GM12878 (cell line): Measurements from ENCODE around the gene GAS2L1. TPM values are rescaled to one million over a fixed set of nuclear protein-coding genes. Genes with fewer than 3 reads are reported as not detected.

Experiments used
- ATF7 ChIP-seq: fragments of 450-650 bp; IDR thresholded peaks from 2 replicates; pipeline ENCODE4 v1.6.1; 2016; ENCODE audit warnings: low read depth, mild to moderate bottlenecking
- BACH1 ChIP-seq: fragments of 450-650 bp; IDR thresholded peaks from 2 replicates; pipeline ENCODE4 v1.6.1; 2017; ENCODE audit warnings: mild to moderate bottlenecking, borderline replicate concordance
- BCL11A ChIP-seq: IDR thresholded peaks from 2 replicates; pipeline ENCODE4 v1.6.1; 2011; ENCODE audit warnings: low read depth, low read length
- BRCA1 ChIP-seq: IDR thresholded peaks from 2 replicates; pipeline ENCODE4 v1.6.1; 2011; ENCODE audit warnings: low read depth, low read length, improper control_type of control experiment
- CBFB ChIP-seq: IDR thresholded peaks from 2 replicates; pipeline ENCODE4 v1.6.1; 2016; ENCODE audit warnings: antibody characterized with exemption, low read depth
- DPF2 ChIP-seq: fragments of 450-650 bp; IDR thresholded peaks from 2 replicates; pipeline ENCODE4 v1.6.1; 2017; ENCODE audit warnings: mild to moderate bottlenecking
- EP300 ChIP-seq, 2 experiments: fragments of 150-350 bp in 1 of 2; IDR thresholded peaks; 2 replicates each; pipeline ENCODE4 v1.6.1; 2011 to 2012; ENCODE audit warnings: low read depth in 2 of 2, low read length in 2 of 2, borderline replicate concordance in 1 of 2, improper control_type of control experiment in 1 of 2, inconsistent platforms in 1 of 2; ENCODE audit not compliant: control insufficient read depth in 1 of 2
- GATAD2B ChIP-seq: fragments of 450-650 bp; conservative IDR thresholded peaks from 2 replicates; pipeline ENCODE4 v1.6.1; 2017; ENCODE audit warnings: low read depth, mild to moderate bottlenecking, moderate library complexity
- JUNB ChIP-seq: IDR thresholded peaks from 2 replicates; pipeline ENCODE4 v1.6.1; 2016; ENCODE audit warnings: antibody characterized with exemption, mild to moderate bottlenecking
- MAX ChIP-seq: IDR thresholded peaks from 2 replicates; pipeline ENCODE4 v1.6.1; 2012; ENCODE audit warnings: low read depth, low read length, improper control_type of control experiment
- MEF2B ChIP-seq: fragments of 450-650 bp; IDR thresholded peaks from 2 replicates; pipeline ENCODE4 v1.6.1; 2018; ENCODE audit warnings: mild to moderate bottlenecking, moderate library complexity; ENCODE audit not compliant: partially characterized antibody, poor library complexity, severe bottlenecking
- MYB ChIP-seq: fragments of 150-350 bp; IDR thresholded peaks from 2 replicates; pipeline ENCODE4 v1.6.1; 2014; ENCODE audit warnings: mild to moderate bottlenecking, low read depth, low read length, borderline replicate concordance
- NBN ChIP-seq: fragments of 450-650 bp; IDR thresholded peaks from 2 replicates; pipeline ENCODE4 v1.6.1; 2016
- PBX3 ChIP-seq: IDR thresholded peaks from 2 replicates; pipeline ENCODE4 v1.6.1; 2011; ENCODE audit warnings: mild to moderate bottlenecking, low read depth, low read length, moderate library complexity; ENCODE audit not compliant: insufficient replicate concordance
- RUNX3 ChIP-seq: IDR thresholded peaks from 2 replicates; pipeline ENCODE4 v1.6.1; 2012; ENCODE audit warnings: low read length, inconsistent platforms
- SKIL ChIP-seq: fragments of 450-650 bp; IDR thresholded peaks from 2 replicates; pipeline ENCODE4 v1.6.1; 2017; ENCODE audit warnings: mild to moderate bottlenecking, low read depth, inconsistent platforms; ENCODE audit not compliant: poor library complexity, severe bottlenecking
- SMARCA5 ChIP-seq: fragments of 450-650 bp; IDR thresholded peaks from 2 replicates; pipeline ENCODE4 v1.6.1; 2017; ENCODE audit warnings: mild to moderate bottlenecking
- TARDBP ChIP-seq: IDR thresholded peaks from 2 replicates; pipeline ENCODE4 v1.6.1; 2016; ENCODE audit warnings: borderline replicate concordance
- YBX1 ChIP-seq: fragments of 450-650 bp; IDR thresholded peaks from 2 replicates; pipeline ENCODE4 v1.6.1; 2016; ENCODE audit warnings: antibody characterized with exemption
- YY1 ChIP-seq: IDR thresholded peaks from 2 replicates; pipeline ENCODE4 v1.6.1; 2011; ENCODE audit warnings: low read depth, mild to moderate bottlenecking, low read length
- ZNF687 ChIP-seq: fragments of 450-650 bp; IDR thresholded peaks from 2 replicates; pipeline ENCODE4 v1.6.1; 2017; ENCODE audit warnings: mild to moderate bottlenecking, moderate library complexity
- ZSCAN29 ChIP-seq: fragments of 450-650 bp; IDR thresholded peaks from 2 replicates; pipeline ENCODE4 v1.6.1; 2017; ENCODE audit warnings: mild to moderate bottlenecking, moderate library complexity
- polyA plus RNA-seq, 11 experiments: library from polyadenylated mRNA; depleted of rRNA in 4 of 11; unstranded in 6 of 11; stranded (reverse) in 5 of 11; fragments of >200 nt; fragmentation: Nextera tagmentation in 4 of 11; fragmentation: Illumina TruSeq in 1 of 11; extraction: Ambion mirVana in 4 of 11; extraction: Trizol in 1 of 11; gene quantifications; 1 replicate in 1 of 11; 2 replicates in 10 of 11; pipeline versions ENCODE4 v1.2.1 to v1.2.3, GENCODE V29; 2011 to 2016; ENCODE audit warnings: inconsistent platforms in 2 of 11, missing spikeins in 2 of 11, low read depth in 1 of 11
- total RNA-seq, 4 experiments: library from RNA; depleted of rRNA in 3 of 4; stranded (reverse); fragments of >200 nt in 3 of 4; fragmentation: Illumina TruSeq in 1 of 4; extraction: Trizol in 1 of 4; gene quantifications; 2 replicates each; pipeline versions ENCODE4 v1.2.1 to v1.2.3, GENCODE V29; 2013 to 2021

GAS2L1 gene
- total and polyA plus RNA-seq, 10 of the 15 experiments (the other 5 are each of a cell fraction or from before 2014, with no cell fraction given) = 0.03 to 0.13 TPM; not detected in 8

- TF ChIP-seq ZNF687 (peak; percentile 58; the same call in 1 of the 2 replicates), PBX3 (no peak), BCL11A (no peak), SMARCA5 (0 out of 2 replicates have a peak, but pooled peaks have one; percentile 0), YY1 (0 out of 2 replicates have a peak, but pooled peaks have one; percentile 60), MAX (peak; percentile 35), EP300 (IDR thresholded peaks at IDR 0.05; ENCODE audit: borderline replicate concordance in 1 of 2, control insufficient read depth in 1 of 2, low read depth in 2 of 2, low read length in 2 of 2) (no peak), MYB (no peak), MEF2B (no peak), YBX1 (no peak), TARDBP (no peak), DPF2 (0 out of 2 replicates have a peak, but pooled peaks have one; percentile 16), RUNX3 (no peak), JUNB (no peak), ATF7 (no peak), BRCA1 (no peak), CBFB (no peak), NBN (no peak), ZSCAN29 (no peak), SKIL (no peak), GATAD2B (peak; percentile 87; the same call in 1 of the 2 replicates), BACH1 (no peak)
These were observed 39.0 kb upstream of the GAS2L1 start (continued) for GRCh38 chr22:29267462-29267857.
